ENCODE results near the gene SLC24A3.

SLC24A3 gene

GRCh38 chr20:19706463-19706862 lies 494.0 kb downstream of the SLC24A3 start:
- POLR2A ChIA-PET: no interaction called here
- CTCF ChIA-PET: interaction anchor here (2.1 kb wide), 1 partner anchor 14 kb away, joined by 6 read pairs; no protein-coding TSS in a partner anchor
- TF ChIP-seq L3MBTL2 (conservative IDR thresholded peaks at IDR 0.05) (no peak), FOXA1 (IDR thresholded peaks at IDR 0.05) (no peak), CTBP1 (IDR thresholded peaks at IDR 0.05; ENCODE audit: borderline replicate concordance) (no peak), FOXM1 (IDR thresholded peaks at IDR 0.05; ENCODE audit: borderline replicate concordance) (no peak), TARDBP (IDR thresholded peaks at IDR 0.05) (no peak), SP1 (IDR thresholded peaks at IDR 0.05) (no peak), PKNOX1 (IDR thresholded peaks at IDR 0.05) (no peak), BHLHE40 (IDR thresholded peaks at IDR 0.05; ENCODE audit: borderline replicate concordance) (no peak), LEF1 (IDR thresholded peaks at IDR 0.05; ENCODE audit: borderline replicate concordance) (no peak), ZNF384 (IDR thresholded peaks at IDR 0.05) (no peak), SUZ12 (IDR thresholded peaks at IDR 0.05) (no peak)
- DNase-seq (ENCODE audit: extremely low spot score): no peak

- ChIA-PET CTCF (interaction anchor here (1.1 kb wide), 1 partner anchor 48 kb away, joined by 3 read pairs; no protein-coding TSS in a partner anchor), POLR2A (no interaction called here)
- TF ChIP-seq L3MBTL2 (conservative IDR thresholded peaks at IDR 0.05) (no peak), ELF4 (IDR thresholded peaks at IDR 0.05) (no peak), TARDBP (IDR thresholded peaks at IDR 0.05) (no peak), SP1 (IDR thresholded peaks at IDR 0.05) (no peak), ARNT (IDR thresholded peaks at IDR 0.05) (no peak), ZNF384 (IDR thresholded peaks at IDR 0.05) (no peak), CTBP1 (IDR thresholded peaks at IDR 0.05; ENCODE audit: borderline replicate concordance) (no peak), SUZ12 (IDR thresholded peaks at IDR 0.05) (no peak), PKNOX1 (IDR thresholded peaks at IDR 0.05) (no peak), FOXM1 (IDR thresholded peaks at IDR 0.05; ENCODE audit: borderline replicate concordance) (no peak), BHLHE40 (IDR thresholded peaks at IDR 0.05; ENCODE audit: borderline replicate concordance) (no peak), NFRKB (IDR thresholded peaks at IDR 0.05) (no peak), LEF1 (IDR thresholded peaks at IDR 0.05; ENCODE audit: borderline replicate concordance) (no peak), FOXK2 (IDR thresholded peaks at IDR 0.05) (no peak), HDGF (IDR thresholded peaks at IDR 0.05; ENCODE audit: borderline replicate concordance) (no peak), FOXA1 (IDR thresholded peaks at IDR 0.05) (no peak)
- DNase-seq (ENCODE audit: extremely low spot score): no peak
Observed at GRCh38 chr20:19709635-19710335, 497.3 kb downstream of the SLC24A3 start.

- POLR2A ChIA-PET: no interaction called here
- no peak for DNase-seq (ENCODE audit: extremely low spot score)
- CTCF ChIA-PET: no interaction called here
- TF ChIP-seq SUZ12 (IDR thresholded peaks at IDR 0.05) (no peak), FOXA1 (IDR thresholded peaks at IDR 0.05) (no peak), SP1 (IDR thresholded peaks at IDR 0.05) (no peak)
Observed at GRCh38 chr20:19710336-19711120, 498.1 kb downstream of the SLC24A3 start.

- no peak for DNase-seq (ENCODE audit: extremely low spot score)
- ChIA-PET POLR2A (no interaction called here), CTCF (no interaction called here)
- TF ChIP-seq CTBP1 (IDR thresholded peaks at IDR 0.05; ENCODE audit: borderline replicate concordance) (no peak), L3MBTL2 (conservative IDR thresholded peaks at IDR 0.05) (no peak), FOXK2 (IDR thresholded peaks at IDR 0.05) (no peak), ZNF384 (IDR thresholded peaks at IDR 0.05) (no peak), HDGF (IDR thresholded peaks at IDR 0.05; ENCODE audit: borderline replicate concordance) (no peak), FOXA1 (IDR thresholded peaks at IDR 0.05) (no peak), PKNOX1 (IDR thresholded peaks at IDR 0.05) (no peak), TARDBP (IDR thresholded peaks at IDR 0.05) (no peak), SUZ12 (IDR thresholded peaks at IDR 0.05) (no peak), FOXM1 (IDR thresholded peaks at IDR 0.05; ENCODE audit: borderline replicate concordance) (no peak), ELF4 (IDR thresholded peaks at IDR 0.05) (no peak), SP1 (IDR thresholded peaks at IDR 0.05) (no peak), ARNT (IDR thresholded peaks at IDR 0.05) (no peak), BHLHE40 (IDR thresholded peaks at IDR 0.05; ENCODE audit: borderline replicate concordance) (no peak), LEF1 (IDR thresholded peaks at IDR 0.05; ENCODE audit: borderline replicate concordance) (no peak), NFRKB (IDR thresholded peaks at IDR 0.05) (no peak)
Observed at GRCh38 chr20:19711126-19711525, 498.7 kb downstream of the SLC24A3 start.

GRCh38 chr20:19712721-19713260 lies 500.3 kb downstream of the SLC24A3 start:
- ChIA-PET CTCF (interaction anchor here (1.0 kb wide), 1 partner anchor 73 kb away, joined by 3 read pairs; no protein-coding TSS in a partner anchor), POLR2A (interaction anchor here (0.5 kb wide), 1 partner anchor 335 kb away, joined by 3 read pairs; no protein-coding TSS in a partner anchor)
- peak; percentile 44 for TF ChIP-seq PKNOX1 (IDR thresholded peaks at IDR 0.05)
- TF ChIP-seq NFRKB (IDR thresholded peaks at IDR 0.05): no peak
- DNase-seq (ENCODE audit: extremely low spot score): no peak
